ENCODE measurements around the gene UBA52. TPM values are rescaled to one million over a fixed set of nuclear protein-coding genes. Genes with fewer than 3 reads are reported as not detected.
"Not testable (repeated sequence)": the region's sequence is repeated elsewhere in the genome, so short reads cannot be mapped to it uniquely, and the experiment has no call there.

UBA52 gene
- total and polyA plus RNA-seq, 2 donors (not counting 1 experiment from before 2014, with no cell fraction given) = 1,837 to 5,694 TPM

- intact Hi-C loops (cut with micrococcal nuclease) = no loop called here
- peaks cover 31% of the 10 kb centered on the region for H3K4me1 Mint-ChIP-seq
Measured at GRCh38 chr19:18591735-18592385, 20.2 kb downstream of the UBA52 start.

GRCh38 chr19:18592732-18593131 lies 21.1 kb downstream of the UBA52 start:
- H3K4me1 Mint-ChIP-seq = peaks cover 30% of the 10 kb centered on the region
- H3K36me3 ChIP-seq (replicated peaks in 1 of 2; ENCODE audit: control extremely low read depth in 1 of 2, control insufficient read depth in 1 of 2, extremely low read depth in 1 of 2, insufficient read depth in 2 of 2, low read length in 1 of 2); H3K27me3 Mint-ChIP-seq; H3K9ac ChIP-seq (ENCODE audit: low read length); H3K9me3 Mint-ChIP-seq (ENCODE audit: insufficient read depth); H3K4me3 Mint-ChIP-seq; ATAC-seq (ENCODE audit: low read depth); DNase-seq; H3K27ac ChIP-seq (ENCODE audit: low read length in 2 of 2); H4K20me1 ChIP-seq (ENCODE audit: control insufficient read depth, insufficient read depth, low read length, poor library complexity, severe bottlenecking); H3K27ac Mint-ChIP-seq; intact Hi-C loops (cut with micrococcal nuclease); H3K4me2 ChIP-seq (replicated peaks; ENCODE audit: low read depth, low read length, poor library complexity, severe bottlenecking); H2AFZ ChIP-seq (ENCODE audit: insufficient read depth, low read depth, low read length, poor library complexity, severe bottlenecking); POLR2A ChIA-PET; H3K79me2 ChIP-seq (ENCODE audit: control insufficient read depth, insufficient read depth, low read length); H3K4me3 ChIP-seq (ENCODE audit: control extremely low read depth in 1 of 5, extremely low read depth in 1 of 5, insufficient read depth in 1 of 5, low read depth in 2 of 5, low read length in 4 of 5); H3K9me3 ChIP-seq (ENCODE audit: control extremely low read depth in 1 of 3, control insufficient read depth in 2 of 3, insufficient read depth in 1 of 3, low read length in 2 of 3): not testable (repeated sequence)
- peaks cover 28 to 50% of the 10 kb centered on the region in 2 donors for H3K4me1 ChIP-seq (ENCODE audit: control insufficient read depth in 2 of 2, insufficient read depth in 2 of 2, low read length in 2 of 2)
- peaks cover 0 to 14% (median 4%) of the 10 kb centered on the region in 4 experiments for H3K27me3 ChIP-seq (replicated peaks in 1 of 4; ENCODE audit: control extremely low read depth in 1 of 4, control insufficient read depth in 3 of 4, insufficient read depth in 4 of 4, low read length in 3 of 4)
- CTCF ChIA-PET = interaction anchor here (1.0 to 6.3 kb wide), 7 partner anchors 21 to 255 kb away, joined by 3 to 47 read pairs (median 4); partner anchors contain the start of genes UBA52 and UPF1
- 95% methylated on average over 3 of the region's 5 CpGs for whole genome bisulfite sequencing (ENCODE audit: insufficient coverage)

More at GRCh38 chr19:18591735-18592385, 20.2 kb downstream of the UBA52 start:
- peaks cover 29 to 49% of the 10 kb centered on the region in 2 donors for H3K4me1 ChIP-seq (ENCODE audit: control insufficient read depth in 2 of 2, insufficient read depth in 2 of 2, low read length in 2 of 2)
- H2AFZ ChIP-seq (ENCODE audit: insufficient read depth, low read depth, low read length, poor library complexity, severe bottlenecking) = no peak overlapping the region
- POLR2A ChIA-PET = no interaction called here
- peaks cover 0 to 6% (median 2%) of the 10 kb centered on the region in 4 experiments for H3K27me3 ChIP-seq (replicated peaks in 1 of 4; ENCODE audit: control extremely low read depth in 1 of 4, control insufficient read depth in 3 of 4, insufficient read depth in 4 of 4, low read length in 3 of 4)
- no peak overlapping the region for H3K4me3 Mint-ChIP-seq
- peaks cover 0 to 6% of the 10 kb centered on the region in 2 experiments for H3K36me3 ChIP-seq (replicated peaks in 1 of 2; ENCODE audit: control extremely low read depth in 1 of 2, control insufficient read depth in 1 of 2, extremely low read depth in 1 of 2, insufficient read depth in 2 of 2, low read length in 1 of 2)
- H3K27ac ChIP-seq (ENCODE audit: low read length in 2 of 2) = no peak overlapping the region
- WGBS (ENCODE audit: insufficient coverage) = 95% methylated on average over 19 of the region's 22 CpGs
- H3K27ac Mint-ChIP-seq = no peak overlapping the region
- peaks cover 7% of the 10 kb centered on the region for H3K27me3 Mint-ChIP-seq
- no peaks in the 10 kb centered on the region for H3K9me3 Mint-ChIP-seq (ENCODE audit: insufficient read depth)
- no peaks in the 10 kb centered on the region for H3K79me2 ChIP-seq (ENCODE audit: control insufficient read depth, insufficient read depth, low read length)
- H3K4me2 ChIP-seq (replicated peaks; ENCODE audit: low read depth, low read length, poor library complexity, severe bottlenecking) = no peak overlapping the region
- TF ChIP-seq CTCF (IDR thresholded peaks at IDR 0.05) = no peak
- no peak for TF ChIP-seq EZH2 (IDR thresholded peaks at IDR 0.05; ENCODE audit: borderline replicate concordance, insufficient read depth, low read depth, low read length, poor library complexity, severe bottlenecking)
- no peaks in the 10 kb centered on the region for H3K9me3 ChIP-seq (ENCODE audit: control extremely low read depth in 1 of 3, control insufficient read depth in 2 of 3, insufficient read depth in 1 of 3, low read length in 2 of 3)
- H3K9ac ChIP-seq (ENCODE audit: low read length) = no peak overlapping the region
- ATAC-seq (ENCODE audit: low read depth) = no peak
- CTCF ChIA-PET = interaction anchor here (0.8 to 6.3 kb wide), 4 partner anchors 21 to 256 kb away, joined by 3 to 47 read pairs (median 4); no protein-coding TSS in a partner anchor
- H4K20me1 ChIP-seq (ENCODE audit: control insufficient read depth, insufficient read depth, low read length, poor library complexity, severe bottlenecking) = peaks cover 10% of the 10 kb centered on the region
- H3K4me3 ChIP-seq (ENCODE audit: control extremely low read depth in 1 of 5, extremely low read depth in 1 of 5, insufficient read depth in 1 of 5, low read depth in 2 of 5, low read length in 4 of 5) = no peak overlapping the region
- no peak for DNase-seq

All from B cell (primary cell).